HG02642 (cell line): Measurements from ENCODE around the gene NCAPD3.
"Not testable (repeated sequence)": the region's sequence is repeated elsewhere in the genome, so short reads cannot be mapped to it uniquely, and the experiment has no call there.

Experiments used
- ATAC-seq: cut with Tn5 transposase; IDR thresholded peaks from one replicate; pipeline ENCODE4 v1.9.1; 2021; ENCODE audit warnings: mild to moderate bottlenecking; ENCODE audit not compliant: unreplicated experiment, poor library complexity

The NCAPD3 gene

GRCh38 chr11:134229126-134229790, 5.5 kb upstream of the NCAPD3 start:
- no peak for ATAC-seq

GRCh38 chr11:134228625-134229024, 4.9 kb upstream of the NCAPD3 start:
- peak; percentile 52 for ATAC-seq

GRCh38 chr11:134226806-134227325, 3.1 kb upstream of the NCAPD3 start:
- ATAC-seq: no peak

- ATAC-seq: peak; percentile 30
Observed at GRCh38 chr11:134224710-134225664, 1.2 kb upstream of the NCAPD3 start.

GRCh38 chr11:134223121-134223520, 646 bp downstream of the NCAPD3 start:
- no peak for ATAC-seq

GRCh38 chr11:134216816-134217215, 7.0 kb downstream of the NCAPD3 start:
- ATAC-seq: no peak

GRCh38 chr11:134215836-134216235, 7.9 kb downstream of the NCAPD3 start:
- ATAC-seq: no peak

- no peak for ATAC-seq
Observed at GRCh38 chr11:134207538-134208239, 16.1 kb downstream of the NCAPD3 start.

- no peak for ATAC-seq
Observed at GRCh38 chr11:134206185-134206584, 17.6 kb downstream of the NCAPD3 start.

- ATAC-seq: no peak
Observed at GRCh38 chr11:134205729-134206128, 18.0 kb downstream of the NCAPD3 start.

- no peak for ATAC-seq
Observed at GRCh38 chr11:134202661-134203060, 21.1 kb downstream of the NCAPD3 start.

- no peak for ATAC-seq
Observed at GRCh38 chr11:134200688-134201087, 23.1 kb downstream of the NCAPD3 start.

- no peak for ATAC-seq
Observed at GRCh38 chr11:134199531-134199930, 24.2 kb downstream of the NCAPD3 start.

- ATAC-seq: no peak
Observed at GRCh38 chr11:134196756-134197155, 27.0 kb downstream of the NCAPD3 start.

- ATAC-seq: not testable (repeated sequence)
Observed at GRCh38 chr11:134188092-134188491, 35.7 kb downstream of the NCAPD3 start.

GRCh38 chr11:134181707-134182106, 42.1 kb downstream of the NCAPD3 start:
- ATAC-seq: no peak

GRCh38 chr11:134178032-134178674, 45.6 kb downstream of the NCAPD3 start:
- no peak for ATAC-seq

GRCh38 chr11:134176284-134176683, 47.5 kb downstream of the NCAPD3 start:
- no peak for ATAC-seq

- no peak for ATAC-seq
Observed at GRCh38 chr11:134173296-134173695, 50.5 kb downstream of the NCAPD3 start.

GRCh38 chr11:134171951-134172350, 51.8 kb downstream of the NCAPD3 start:
- no peak for ATAC-seq
